ENCODE measurements around the gene POLR2J. TPM values are rescaled to one million over a fixed set of nuclear protein-coding genes. Genes with fewer than 3 reads are reported as not detected.

POLR2J gene
- total RNA-seq, 4 donors from 2014 or later, result 6.9 to 31.5 (median 20.8) TPM

GRCh38 chr7:102463841-102464576 is 14.7 kb downstream of the POLR2J start:
- Histone ChIP-seq H3K9me3 (no peaks in the 10 kb centered on the region), H3K27ac (peak overlapping the region; percentile 56 to 88 (median 61)), H3K27me3 (no peaks in the 10 kb centered on the region), H3K4me3 (replicated peaks in 1 of 3) (peak overlapping the region; percentile 65 to 96 (median 91)), H3K36me3 (peaks cover 0 to 3% of the 10 kb centered on the region in 2 donors), H3K4me1 (peaks cover 11 to 16% of the 10 kb centered on the region in 2 donors)
- DNase-seq, result peak; percentile 67 to 74
- WGBS, 2 donors, result 7 to 8% methylated on average over 24 of the region's 24 CpGs
- TF ChIP-seq CTCF (IDR thresholded peaks at IDR 0.05), result no peak
- no peak for TF ChIP-seq POLR2A (IDR thresholded peaks at IDR 0.05)
- intact Hi-C loops (cut with DNase I), result no loop called here

- intact Hi-C loops (cut with DNase I), result no loop called here
- H3K27me3 ChIP-seq, result no peaks in the 10 kb centered on the region
- TF ChIP-seq CTCF (IDR thresholded peaks at IDR 0.05) (no peak), POLR2A (IDR thresholded peaks at IDR 0.05) (no peak)
- H3K4me1 ChIP-seq, result peaks cover 7 to 10% of the 10 kb centered on the region in 2 donors
- no peak overlapping the region for H3K4me3 ChIP-seq (replicated peaks in 1 of 3)
- H3K27ac ChIP-seq, result no peak overlapping the region
- H3K9me3 ChIP-seq, result no peaks in the 10 kb centered on the region
- peaks cover 16 to 19% of the 10 kb centered on the region in 2 donors for H3K36me3 ChIP-seq
- 89 to 91% methylated on average over 8 of the region's 8 CpGs for WGBS, 2 donors
- no peak for DNase-seq
These were observed 18.3 kb downstream of the POLR2J start for GRCh38 chr7:102460467-102460866.

GRCh38 chr7:102459221-102459844 is 19.4 kb downstream of the POLR2J start:
- no peak for TF ChIP-seq CTCF (IDR thresholded peaks at IDR 0.05)
- TF ChIP-seq POLR2A (IDR thresholded peaks at IDR 0.05), result no peak
- no peaks in the 10 kb centered on the region for H3K27me3 ChIP-seq
- peaks cover 16 to 19% of the 10 kb centered on the region in 2 donors for H3K36me3 ChIP-seq
- intact Hi-C loops (cut with DNase I), result no loop called here
- H3K4me3 ChIP-seq (replicated peaks in 1 of 3), result no peak overlapping the region
- H3K27ac ChIP-seq, result no peak overlapping the region
- H3K4me1 ChIP-seq, result peaks cover 7 to 10% of the 10 kb centered on the region in 2 donors
- H3K9me3 ChIP-seq, result no peaks in the 10 kb centered on the region
- no peak for DNase-seq
- WGBS, 2 donors, result 87 to 94% methylated on average over 18 to 19 of the region's 24 CpGs

GRCh38 chr7:102457352-102457924 is 21.3 kb downstream of the POLR2J start:
- Histone ChIP-seq H3K36me3 (peaks cover 16 to 19% of the 10 kb centered on the region in 2 donors), H3K9me3 (no peaks in the 10 kb centered on the region), H3K27ac (no peak overlapping the region), H3K27me3 (no peaks in the 10 kb centered on the region), H3K4me3 (replicated peaks in 1 of 3) (no peak overlapping the region), H3K4me1 (no peaks in the 10 kb centered on the region)
- DNase-seq, result no peak
- 94 to 96% methylated on average over 17 to 32 of the region's 40 CpGs for WGBS, 2 donors
- no peak for TF ChIP-seq CTCF (IDR thresholded peaks at IDR 0.05)
- no peak for TF ChIP-seq POLR2A (IDR thresholded peaks at IDR 0.05)
- intact Hi-C loops (cut with DNase I), result no loop called here

- intact Hi-C loops (cut with DNase I), result no loop called here
- no peak for TF ChIP-seq CTCF (IDR thresholded peaks at IDR 0.05)
- no peak for TF ChIP-seq POLR2A (IDR thresholded peaks at IDR 0.05)
- H3K36me3 ChIP-seq, result peaks cover 16 to 19% of the 10 kb centered on the region in 2 donors
These were observed 22.4 kb downstream of the POLR2J start for GRCh38 chr7:102456327-102456726.

More at GRCh38 chr7:102456327-102456726, 22.4 kb downstream of the POLR2J start:
- H3K27me3 ChIP-seq, result no peaks in the 10 kb centered on the region
- H3K27ac ChIP-seq, result no peak overlapping the region
- 94 to 96% methylated on average over 9 to 10 of the region's 10 CpGs for WGBS, 2 donors
- H3K4me1 ChIP-seq, result no peaks in the 10 kb centered on the region
- H3K9me3 ChIP-seq, result no peaks in the 10 kb centered on the region
- H3K4me3 ChIP-seq (replicated peaks in 1 of 3), result no peak overlapping the region
- no peak for DNase-seq
